Karpas-422 (cell line): ENCODE results near the gene PIF1. TPM values are rescaled to one million over a fixed set of nuclear protein-coding genes. Genes with fewer than 3 reads are reported as not detected.

Experiments used
- total RNA-seq: library from RNA; depleted of rRNA; stranded (reverse); fragments of >200 nt; shearing (Covaris generic); gene quantifications from 2 replicates; pipeline ENCODE4 v1.2.3, GENCODE V29; 2014; ENCODE audit warnings: low replicate concordance; rRNA removed

PIF1 gene
- total RNA-seq, 1 experiment from 2014 or later, result 18.6 TPM

Other genes with a start within 250 kb of the PIF1 start
- not detected in 2 replicates for gene RBPMS2, start 50.1 kb downstream of the PIF1 start, total RNA-seq
- gene PLEKHO2, start 16.3 kb upstream of the PIF1 start, total RNA-seq, result 10.1 and 18.0 TPM in 2 replicates
- gene ANKDD1A, start 86.3 kb upstream of the PIF1 start, total RNA-seq, result 1.8 TPM in 2 replicates
- 93.0 and 111 TPM in 2 replicates for gene SPG21, start 164.3 kb upstream of the PIF1 start, total RNA-seq
- 19.3 and 23.4 TPM in 2 replicates for gene MTFMT, start 204.0 kb upstream of the PIF1 start, total RNA-seq
- not detected in 2 replicates for gene SLC51B, start 219.7 kb upstream of the PIF1 start, total RNA-seq
- gene RASL12, start 242.3 kb upstream of the PIF1 start, total RNA-seq, result not detected in 2 replicates